ENCODE measurements around the gene HAL. TPM values are rescaled to one million over a fixed set of nuclear protein-coding genes. Genes with fewer than 3 reads are reported as not detected.

HAL gene
- total RNA-seq, 1 donor = not detected

- no peak for TF ChIP-seq CTCF (IDR thresholded peaks at IDR 0.05; ENCODE audit: insufficient read depth, low read depth, low read length)
- no peak for DNase-seq (ENCODE audit: low read depth)
- no peak overlapping the region for H3K4me3 ChIP-seq (ENCODE audit: low read depth, low read length)
These were observed 11.6 kb upstream of the HAL start for GRCh38 chr12:96007729-96008128.

GRCh38 chr12:96006727-96007126 is 10.6 kb upstream of the HAL start:
- DNase-seq (ENCODE audit: low read depth) = no peak
- no peak for TF ChIP-seq CTCF (IDR thresholded peaks at IDR 0.05; ENCODE audit: insufficient read depth, low read depth, low read length)
- H3K4me3 ChIP-seq (ENCODE audit: low read depth, low read length) = no peak overlapping the region

GRCh38 chr12:96000858-96001257 is 4.7 kb upstream of the HAL start:
- TF ChIP-seq CTCF (IDR thresholded peaks at IDR 0.05; ENCODE audit: insufficient read depth, low read depth, low read length) = no peak
- no peak for DNase-seq (ENCODE audit: low read depth)
- H3K4me3 ChIP-seq (ENCODE audit: low read depth, low read length) = no peak overlapping the region

- no peak for DNase-seq (ENCODE audit: low read depth)
- no peak overlapping the region for H3K4me3 ChIP-seq (ENCODE audit: low read depth, low read length)
- no peak for TF ChIP-seq CTCF (IDR thresholded peaks at IDR 0.05; ENCODE audit: insufficient read depth, low read depth, low read length)
These were observed 3.3 kb upstream of the HAL start for GRCh38 chr12:95999484-95999883.

- no peak overlapping the region for H3K4me3 ChIP-seq (ENCODE audit: low read depth, low read length)
- peak; percentile 75 for TF ChIP-seq CTCF (IDR thresholded peaks at IDR 0.05; ENCODE audit: insufficient read depth, low read depth, low read length)
- peak; percentile 68 for DNase-seq (ENCODE audit: low read depth)
These were observed 2.6 kb upstream of the HAL start for GRCh38 chr12:95998611-95999286.

GRCh38 chr12:95997911-95998510 is 1.9 kb upstream of the HAL start:
- no peak overlapping the region for H3K4me3 ChIP-seq (ENCODE audit: low read depth, low read length)
- no peak for TF ChIP-seq CTCF (IDR thresholded peaks at IDR 0.05; ENCODE audit: insufficient read depth, low read depth, low read length)
- no peak for DNase-seq (ENCODE audit: low read depth)
